ENCODE data around the gene CCDC181. TPM values are rescaled to one million over a fixed set of nuclear protein-coding genes. Genes with fewer than 3 reads are reported as not detected.

Gene CCDC181
- total and polyA plus RNA-seq, 9 donors, result 4.1 to 10.9 (median 5.8) TPM

- no peaks in the 10 kb centered on the region for H3K36me3 ChIP-seq
- no peak for DNase-seq
- 48 to 51% (median 51%) methylated on average over 2 of the region's 2 CpGs for WGBS, 3 donors
These were observed 28.8 kb upstream of the CCDC181 start for GRCh38 chr1:169456029-169456428.

DNA sequence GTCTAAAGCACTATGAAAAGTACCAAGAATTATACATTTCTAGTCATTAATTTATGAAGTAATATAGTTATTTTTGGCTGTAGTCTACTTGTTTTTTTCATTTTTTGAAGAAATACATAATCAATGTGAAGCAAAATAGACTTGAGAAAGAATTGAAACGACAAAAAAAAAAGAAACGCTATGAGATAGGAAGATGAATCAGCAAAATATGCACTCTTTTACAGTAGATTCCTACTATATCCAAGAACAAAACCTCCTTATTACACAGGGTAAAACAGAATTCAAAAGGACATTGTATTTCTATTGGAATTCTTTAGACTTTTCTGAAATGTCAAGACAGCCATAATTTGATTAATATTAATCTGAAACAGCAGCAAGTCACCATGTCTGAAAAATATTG lies 25.6 kb upstream of the CCDC181 start:
- Histone ChIP-seq H3K4me3 (no peak overlapping the region), H3K4me1 (ENCODE audit: insufficient read depth) (no peaks in the 10 kb centered on the region), H3K36me3 (no peaks in the 10 kb centered on the region), H3K9me3 (no peaks in the 10 kb centered on the region), H3K27me3 (no peaks in the 10 kb centered on the region), H3K27ac (no peak overlapping the region)
- TF ChIP-seq EP300 (IDR thresholded peaks at IDR 0.05), result no peak
- TF ChIP-seq, protein P1, sequence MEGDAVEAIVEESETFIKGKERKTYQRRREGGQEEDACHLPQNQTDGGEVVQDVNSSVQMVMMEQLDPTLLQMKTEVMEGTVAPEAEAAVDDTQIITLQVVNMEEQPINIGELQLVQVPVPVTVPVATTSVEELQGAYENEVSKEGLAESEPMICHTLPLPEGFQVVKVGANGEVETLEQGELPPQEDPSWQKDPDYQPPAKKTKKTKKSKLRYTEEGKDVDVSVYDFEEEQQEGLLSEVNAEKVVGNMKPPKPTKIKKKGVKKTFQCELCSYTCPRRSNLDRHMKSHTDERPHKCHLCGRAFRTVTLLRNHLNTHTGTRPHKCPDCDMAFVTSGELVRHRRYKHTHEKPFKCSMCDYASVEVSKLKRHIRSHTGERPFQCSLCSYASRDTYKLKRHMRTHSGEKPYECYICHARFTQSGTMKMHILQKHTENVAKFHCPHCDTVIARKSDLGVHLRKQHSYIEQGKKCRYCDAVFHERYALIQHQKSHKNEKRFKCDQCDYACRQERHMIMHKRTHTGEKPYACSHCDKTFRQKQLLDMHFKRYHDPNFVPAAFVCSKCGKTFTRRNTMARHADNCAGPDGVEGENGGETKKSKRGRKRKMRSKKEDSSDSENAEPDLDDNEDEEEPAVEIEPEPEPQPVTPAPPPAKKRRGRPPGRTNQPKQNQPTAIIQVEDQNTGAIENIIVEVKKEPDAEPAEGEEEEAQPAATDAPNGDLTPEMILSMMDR (IDR thresholded peaks at IDR 0.05), result no peak
- no peak for TF ChIP-seq POLR2A (IDR thresholded peaks at IDR 0.05)
- no peak for DNase-seq
- intact Hi-C loops (cut with DNase I), result no loop called here
- WGBS, 3 donors, result 91 to 94% (median 93%) methylated on average over 2 of the region's 2 CpGs

More at GRCh38 chr1:169456029-169456428, 28.8 kb upstream of the CCDC181 start:
- no peaks in the 10 kb centered on the region for H3K9me3 ChIP-seq
- no peaks in the 10 kb centered on the region for H3K27me3 ChIP-seq
- no peak overlapping the region for H3K4me3 ChIP-seq
- H3K27ac ChIP-seq, result no peak overlapping the region
- TF ChIP-seq POLR2A (IDR thresholded peaks at IDR 0.05) (no peak), EP300 (IDR thresholded peaks at IDR 0.05) (no peak)
- TF ChIP-seq, protein P1 (IDR thresholded peaks at IDR 0.05), result no peak
- peaks cover 4% of the 10 kb centered on the region for H3K4me1 ChIP-seq (ENCODE audit: insufficient read depth)
- intact Hi-C loops (cut with DNase I), result no loop called here

DNA sequence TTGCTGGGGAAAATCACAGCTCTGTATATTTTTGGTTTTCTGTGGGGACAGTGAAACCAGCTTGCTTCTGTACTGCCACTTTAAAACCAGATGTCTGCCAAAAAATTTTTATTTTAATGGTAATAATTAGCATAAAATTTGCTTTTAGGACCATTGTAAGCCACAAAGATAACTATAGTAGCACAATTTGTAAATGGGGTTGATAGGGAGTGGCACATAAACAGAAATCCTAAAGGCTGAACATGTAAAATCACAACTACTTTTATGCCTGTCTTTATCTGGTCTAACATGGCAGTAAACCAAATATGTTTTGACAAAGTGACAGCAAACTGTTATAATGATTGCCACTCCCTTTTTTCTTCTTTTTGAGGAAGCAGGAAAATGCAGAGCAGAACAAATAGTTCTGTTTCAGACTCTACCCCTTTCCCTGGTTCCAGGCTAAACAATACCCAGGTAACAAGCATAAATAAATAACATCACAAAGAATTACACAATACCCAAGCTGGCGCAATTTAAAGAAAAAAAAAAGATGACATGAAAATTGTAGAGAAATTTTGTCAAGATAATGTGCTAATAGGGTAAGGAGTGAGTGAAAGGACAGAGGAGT lies 24.0 kb upstream of the CCDC181 start:
- Histone ChIP-seq H3K4me3 (no peak overlapping the region), H3K9me3 (no peaks in the 10 kb centered on the region), H3K27me3 (no peaks in the 10 kb centered on the region), H3K4me1 (ENCODE audit: insufficient read depth) (no peaks in the 10 kb centered on the region), H3K27ac (no peak overlapping the region), H3K36me3 (no peaks in the 10 kb centered on the region)
- intact Hi-C loops (cut with DNase I), result no loop called here
- 84 to 90% (median 85%) methylated on average over 1 of the region's 1 CpG for WGBS, 3 donors
- no peak for TF ChIP-seq POLR2A (IDR thresholded peaks at IDR 0.05)
- TF ChIP-seq, protein P1 (IDR thresholded peaks at IDR 0.05), result no peak
- no peak for TF ChIP-seq EP300 (IDR thresholded peaks at IDR 0.05)
- no peak for DNase-seq

- Histone ChIP-seq H3K4me3 (no peak overlapping the region), H3K9me3 (no peaks in the 10 kb centered on the region), H3K27me3 (no peaks in the 10 kb centered on the region), H3K4me1 (ENCODE audit: insufficient read depth) (no peaks in the 10 kb centered on the region), H3K36me3 (no peaks in the 10 kb centered on the region), H3K27ac (no peak overlapping the region)
- intact Hi-C loops (cut with DNase I), result no loop called here
- TF ChIP-seq EP300 (IDR thresholded peaks at IDR 0.05) (no peak), POLR2A (IDR thresholded peaks at IDR 0.05) (no peak)
- TF ChIP-seq, protein P1 (IDR thresholded peaks at IDR 0.05), result no peak
- no peak for DNase-seq
- 50 to 54% (median 54%) methylated on average over 3 of the region's 3 CpGs for WGBS, 3 donors
These were observed 16.6 kb upstream of the CCDC181 start for GRCh38 chr1:169443923-169444322.
